ENCODE results near the gene C10orf71.

C10orf71 gene

GRCh38 chr10:49318028-49318427 is 19.1 kb downstream of the C10orf71 start:
- no peak for DNase-seq

GRCh38 chr10:49318755-49319154 is 19.8 kb downstream of the C10orf71 start:
- no peak for DNase-seq

GRCh38 chr10:49319206-49319605 is 20.2 kb downstream of the C10orf71 start:
- no peak for DNase-seq

- DNase-seq = no peak
Measured at GRCh38 chr10:49320191-49320590, 21.2 kb downstream of the C10orf71 start.

GRCh38 chr10:49321021-49321420 is 22.1 kb downstream of the C10orf71 start:
- DNase-seq = no peak

GRCh38 chr10:49322371-49323170 is 23.6 kb downstream of the C10orf71 start:
- DNase-seq = no peak

- no peak for DNase-seq
Measured at GRCh38 chr10:49323171-49323895, 24.4 kb downstream of the C10orf71 start.

- DNase-seq = no peak
Measured at GRCh38 chr10:49323896-49324270, 24.9 kb downstream of the C10orf71 start.

GRCh38 chr10:49324711-49325110 is 25.7 kb downstream of the C10orf71 start:
- no peak for DNase-seq

GRCh38 chr10:49325131-49325915 is 26.4 kb downstream of the C10orf71 start:
- DNase-seq = no peak

GRCh38 chr10:49325916-49326783 is 27.2 kb downstream of the C10orf71 start:
- no peak for DNase-seq

GRCh38 chr10:49327036-49327813 is 28.3 kb downstream of the C10orf71 start:
- DNase-seq = no peak

GRCh38 chr10:49328401-49329145 is 29.6 kb downstream of the C10orf71 start:
- DNase-seq = no peak

- no peak for DNase-seq
Measured at GRCh38 chr10:49329146-49329505, 30.2 kb downstream of the C10orf71 start.

GRCh38 chr10:49330127-49330665 is 31.2 kb downstream of the C10orf71 start:
- no peak for DNase-seq

GRCh38 chr10:49331431-49331830 is 32.5 kb downstream of the C10orf71 start:
- DNase-seq = no peak

- no peak for DNase-seq
Measured at GRCh38 chr10:49332333-49332732, 33.4 kb downstream of the C10orf71 start.

- DNase-seq = no peak
Measured at GRCh38 chr10:49332768-49333167, 33.8 kb downstream of the C10orf71 start.

- no peak for DNase-seq
Measured at GRCh38 chr10:49333192-49333591, 34.2 kb downstream of the C10orf71 start.

- no peak for DNase-seq
Measured at GRCh38 chr10:49334964-49335363, 36.0 kb downstream of the C10orf71 start.

All from T-helper 1 cell (primary cell).